B cell (primary cell): Measurements from ENCODE around the gene CCDC88C. TPM values are rescaled to one million over a fixed set of nuclear protein-coding genes. Genes with fewer than 3 reads are reported as not detected.
A peak's percentile ranks its signal among the peaks of the same experiment; 100 is the strongest.

Experiments used
- ATAC-seq: fragments of 200-7000 bp; cut with Tn5 transposase; one replicate; pipeline ENCODE4 v1.10.0; 2021; ENCODE audit warnings: low read depth, mild to moderate bottlenecking, moderate number of reproducible peaks, moderate library complexity
- CTCF ChIA-PET: fragments of 350-600 bp; sonication (Branson Sonifier 250); formaldehyde crosslinking; loops from one replicate; lab custom pipeline; 2021; ENCODE audit warnings: antibody characterized with exemption, inconsistent platforms; lab: Charles Lee
- POLR2A ChIA-PET: fragments of 350-600 bp; sonication (Branson Sonifier 250); formaldehyde crosslinking; loops from one replicate; lab custom pipeline; 2021; ENCODE audit warnings: antibody characterized with exemption; lab: Charles Lee
- DNase-seq: peaks from one replicate; pipeline ENCODE4 v3.0.0; 2013
- H2AFZ ChIP-seq: 2 replicates; pipeline ENCODE4 v1.6.1; 2012; ENCODE audit warnings: mild to moderate bottlenecking, low read depth, low read length; ENCODE audit not compliant: insufficient read depth, poor library complexity, severe bottlenecking
- H3K27ac ChIP-seq, 2 donors: 1 replicate in 1 of 2; 2 replicates in 1 of 2; pipeline ENCODE4 v1.5.1; 2012 to 2013; ENCODE audit warnings: low read length in 2 of 2, mild to moderate bottlenecking in 2 of 2, moderate library complexity in 1 of 2
- H3K27me3 ChIP-seq, 4 experiments: fragments of 200-600 bp in 1 of 4; sonication (generic) in 1 of 4; replicated peaks in 1 of 4; 1 replicate in 2 of 4; 2 replicates in 2 of 4; pipeline versions ENCODE4 v1.6.1 to v1.7.0; 2013 to 2016; ENCODE audit warnings: low read length in 3 of 4, mild to moderate bottlenecking in 2 of 4, mixed read lengths in 1 of 4, moderate library complexity in 1 of 4; ENCODE audit not compliant: insufficient read depth in 4 of 4, control insufficient read depth in 3 of 4; ENCODE audit errors: control extremely low read depth in 1 of 4
- H3K36me3 ChIP-seq, 2 experiments: replicated peaks in 1 of 2; 1 replicate in 1 of 2; 2 replicates in 1 of 2; pipeline versions ENCODE4 v1.6.1 to v1.7.1; 2013; ENCODE audit warnings: low read length in 1 of 2; ENCODE audit not compliant: insufficient read depth in 2 of 2, control insufficient read depth in 1 of 2; ENCODE audit errors: control extremely low read depth in 1 of 2, extremely low read depth in 1 of 2
- H3K4me1 ChIP-seq, 2 donors: fragments of 200-600 bp in 1 of 2; sonication (generic) in 1 of 2; 1 replicate in 1 of 2; 2 replicates in 1 of 2; pipeline versions ENCODE4 v1.5.1 to v1.6.1; 2013 to 2017; ENCODE audit warnings: low read length in 2 of 2; ENCODE audit not compliant: control insufficient read depth in 2 of 2, insufficient read depth in 2 of 2
- H3K4me2 ChIP-seq: replicated peaks from 2 replicates; pipeline ENCODE3; 2012; ENCODE audit warnings: mild to moderate bottlenecking, low read depth, low read length; ENCODE audit not compliant: poor library complexity, severe bottlenecking
- H3K4me3 ChIP-seq, 5 experiments: fragments of 200-600 bp in 1 of 5; sonication (generic) in 1 of 5; 1 replicate in 3 of 5; 2 replicates in 2 of 5; pipeline versions ENCODE4 v1.5.1 to v1.7.0; 2011 to 2016; ENCODE audit warnings: low read length in 4 of 5, mild to moderate bottlenecking in 4 of 5, low read depth in 2 of 5, control low read depth in 1 of 5, moderate library complexity in 1 of 5; ENCODE audit not compliant: insufficient read depth in 1 of 5; ENCODE audit errors: control extremely low read depth in 1 of 5, extremely low read depth in 1 of 5
- H3K79me2 ChIP-seq: fragments of 200-600 bp; sonication (generic); one replicate; pipeline ENCODE4 v1.6.0; 2016; ENCODE audit warnings: low read length; ENCODE audit not compliant: control insufficient read depth, insufficient read depth
- H3K9ac ChIP-seq: fragments of 200-600 bp; sonication (generic); 2 replicates; pipeline ENCODE4 v1.6.1; 2017; ENCODE audit warnings: mild to moderate bottlenecking, low read length, moderate library complexity
- H3K9me3 ChIP-seq, 3 donors: one replicate each; pipeline versions ENCODE4 v1.6.1 to v1.7.1; 2013; ENCODE audit warnings: low read length in 2 of 3; ENCODE audit not compliant: control insufficient read depth in 2 of 3, insufficient read depth in 1 of 3; ENCODE audit errors: control extremely low read depth in 1 of 3
- H4K20me1 ChIP-seq: 2 replicates; pipeline ENCODE4 v1.6.0; 2012; ENCODE audit warnings: mild to moderate bottlenecking, low read length; ENCODE audit not compliant: insufficient read depth, control insufficient read depth, poor library complexity, severe bottlenecking
- H3K27ac Mint-ChIP-seq: one replicate; pipeline ENCODE4 v1.8.0; 2021; ENCODE audit warnings: mixed read lengths
- H3K27me3 Mint-ChIP-seq: one replicate; pipeline ENCODE4 v1.8.0; 2021; ENCODE audit warnings: mixed read lengths
- H3K4me1 Mint-ChIP-seq: one replicate; pipeline ENCODE4 v1.8.0; 2021; ENCODE audit warnings: mixed read lengths
- H3K4me3 Mint-ChIP-seq: one replicate; pipeline ENCODE4 v1.8.0; 2021; ENCODE audit warnings: mixed read lengths
- H3K9me3 Mint-ChIP-seq: one replicate; pipeline ENCODE4 v1.8.0; 2022; ENCODE audit warnings: mixed read lengths; ENCODE audit not compliant: insufficient read depth
- EZH2 ChIP-seq: IDR thresholded peaks from 2 replicates; pipeline ENCODE4 v1.6.1; 2012; ENCODE audit warnings: borderline replicate concordance, low read depth, mild to moderate bottlenecking, moderate library complexity, low read length; ENCODE audit not compliant: insufficient read depth, poor library complexity, severe bottlenecking
- WGBS: methylation state at CpG from one replicate; pipeline ENCODE4 v1.1.5; 2013; ENCODE audit warnings: missing lambda C conversion rate; ENCODE audit not compliant: insufficient coverage; 5-methylcytosine and 5-hydroxymethylcytosine counted together
- intact Hi-C: fragments of 100-400 bp; cut with micrococcal nuclease; formaldehyde crosslinking; loops from one replicate; pipeline ENCODE4 v1.10.0; 2022
- polyA plus RNA-seq: library from polyadenylated mRNA; depleted of rRNA; stranded (reverse); fragments of >200 nt; gene quantifications from 2 replicates; pipeline ENCODE4 v1.2.3, GENCODE V29; 2012
- total RNA-seq, 2 donors: library from RNA; stranded (reverse); fragments of 120-200 nt in 1 of 2; gene quantifications; 1 replicate in 1 of 2; 2 replicates in 1 of 2; pipeline versions ENCODE4 v1.2.3 to v1.2.4, GENCODE V29; 2013 to 2022
- TF ChIP-seq, protein P1 (sequence below): fragments of 200-600 bp; IDR thresholded peaks from one replicate; pipeline ENCODE4 v1.8.0; 2022; ENCODE audit warnings: antibody characterized with exemption, mild to moderate bottlenecking

Gene CCDC88C
- total and polyA plus RNA-seq, 2 donors (not counting 1 experiment from before 2014, with no cell fraction given), result 98.7 to 181 TPM

- ChIA-PET CTCF (interaction anchor here (0.6 to 8.2 kb wide), 2 partner anchors 90 to 149 kb away, joined by 5 to 289 read pairs; partner anchors contain the start of gene CCDC88C), POLR2A (interaction anchor here (0.6 kb wide), 1 partner anchor 12 kb away, joined by 4 read pairs; no protein-coding TSS in a partner anchor)
- Histone ChIP-seq H3K4me3 (no peak overlapping the region), H3K36me3 (peaks cover 0 to 85% of the 10 kb centered on the region in 2 experiments), H3K79me2 (peaks cover 56% of the 10 kb centered on the region), H3K9ac (no peak overlapping the region), H3K27me3 (no peaks in the 10 kb centered on the region), H2AFZ (no peak overlapping the region), H3K9me3 (no peaks in the 10 kb centered on the region), H3K27ac (peak overlapping the region; percentile 27 to 99), H3K4me1 (peaks cover 39 to 59% of the 10 kb centered on the region in 2 donors), H4K20me1 (peaks cover 34% of the 10 kb centered on the region), H3K4me2 (peak overlapping the region; percentile 11)
- peaks cover 57% of the 10 kb centered on the region for H3K4me1 Mint-ChIP-seq
- peak overlapping the region; percentile 85 for H3K27ac Mint-ChIP-seq
- ATAC-seq (no peak), DNase-seq (no peak)
- TF ChIP-seq EZH2, result no peak
- TF ChIP-seq, protein P1, sequence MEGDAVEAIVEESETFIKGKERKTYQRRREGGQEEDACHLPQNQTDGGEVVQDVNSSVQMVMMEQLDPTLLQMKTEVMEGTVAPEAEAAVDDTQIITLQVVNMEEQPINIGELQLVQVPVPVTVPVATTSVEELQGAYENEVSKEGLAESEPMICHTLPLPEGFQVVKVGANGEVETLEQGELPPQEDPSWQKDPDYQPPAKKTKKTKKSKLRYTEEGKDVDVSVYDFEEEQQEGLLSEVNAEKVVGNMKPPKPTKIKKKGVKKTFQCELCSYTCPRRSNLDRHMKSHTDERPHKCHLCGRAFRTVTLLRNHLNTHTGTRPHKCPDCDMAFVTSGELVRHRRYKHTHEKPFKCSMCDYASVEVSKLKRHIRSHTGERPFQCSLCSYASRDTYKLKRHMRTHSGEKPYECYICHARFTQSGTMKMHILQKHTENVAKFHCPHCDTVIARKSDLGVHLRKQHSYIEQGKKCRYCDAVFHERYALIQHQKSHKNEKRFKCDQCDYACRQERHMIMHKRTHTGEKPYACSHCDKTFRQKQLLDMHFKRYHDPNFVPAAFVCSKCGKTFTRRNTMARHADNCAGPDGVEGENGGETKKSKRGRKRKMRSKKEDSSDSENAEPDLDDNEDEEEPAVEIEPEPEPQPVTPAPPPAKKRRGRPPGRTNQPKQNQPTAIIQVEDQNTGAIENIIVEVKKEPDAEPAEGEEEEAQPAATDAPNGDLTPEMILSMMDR, result no peak
- 70% methylated on average over 14 of the region's 14 CpGs for WGBS
- no peaks in the 10 kb centered on the region for H3K9me3 Mint-ChIP-seq
- no peaks in the 10 kb centered on the region for H3K27me3 Mint-ChIP-seq
- H3K4me3 Mint-ChIP-seq, result no peak overlapping the region
- intact Hi-C loops, result no loop called here
Measured at GRCh38 chr14:91330096-91330696, 87.4 kb downstream of the CCDC88C start.

DNA sequence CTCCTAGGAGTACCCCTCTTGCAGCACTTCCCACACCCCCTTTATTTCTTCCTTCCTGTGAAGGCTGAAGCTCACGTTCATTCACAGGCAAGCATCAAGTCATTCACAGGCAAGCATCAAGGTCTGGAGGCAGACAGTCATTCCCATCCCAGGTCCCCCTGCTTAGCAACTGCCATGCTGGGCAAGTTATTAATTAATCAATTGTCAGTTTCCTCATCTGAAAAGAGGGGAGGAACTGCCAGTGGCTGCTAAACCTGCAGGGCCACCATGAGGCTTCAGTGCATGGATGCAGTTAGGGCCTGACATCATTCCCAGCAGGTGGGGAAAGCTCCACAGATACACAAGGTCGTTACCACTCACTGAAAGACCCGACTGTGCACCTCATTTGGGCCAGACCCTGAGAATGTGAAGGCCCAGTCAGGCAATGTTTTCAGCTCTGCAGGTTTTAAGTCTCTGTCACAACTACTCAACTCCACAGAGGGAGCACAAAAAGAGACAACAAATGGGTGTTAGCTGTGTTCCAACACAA lies 88.1 kb downstream of the CCDC88C start:
- H3K27ac ChIP-seq, result peak overlapping the region; percentile 27 to 99
- peaks cover 0 to 3% (median 0%) of the 10 kb centered on the region in 3 donors for H3K9me3 ChIP-seq
- H3K27me3 ChIP-seq, result no peaks in the 10 kb centered on the region
- Mint-ChIP-seq H3K27ac (peak overlapping the region; percentile 85), H3K4me3 (no peak overlapping the region), H3K9me3 (no peaks in the 10 kb centered on the region), H3K4me1 (peaks cover 62% of the 10 kb centered on the region), H3K27me3 (no peaks in the 10 kb centered on the region)
- peaks cover 49% of the 10 kb centered on the region for H3K79me2 ChIP-seq
- H3K36me3 ChIP-seq, result peaks cover 0 to 85% of the 10 kb centered on the region in 2 experiments
- TF ChIP-seq, protein P1, result no peak
- no peak for TF ChIP-seq EZH2
- CTCF ChIA-PET, result interaction anchor here (1.4 to 8.2 kb wide), 2 partner anchors 20 to 90 kb away, joined by 4 to 289 read pairs; partner anchors contain the start of gene CCDC88C
- WGBS, result 32% methylated on average over 3 of the region's 3 CpGs
- no peak overlapping the region for H3K4me2 ChIP-seq
- intact Hi-C loops, result no loop called here
- DNase-seq (no peak), ATAC-seq (no peak)
- POLR2A ChIA-PET, result no interaction called here
- H3K9ac ChIP-seq, result no peak overlapping the region
- peaks cover 28% of the 10 kb centered on the region for H4K20me1 ChIP-seq
- H2AFZ ChIP-seq, result no peak overlapping the region
- H3K4me3 ChIP-seq, result no peak overlapping the region
- H3K4me1 ChIP-seq, result peaks cover 45 to 60% of the 10 kb centered on the region in 2 donors
